Endothelial cell (in vitro differentiated cells): ENCODE results near the gene TRIO. TPM values are rescaled to one million over a fixed set of nuclear protein-coding genes. Genes with fewer than 3 reads are reported as not detected.

Experiments used
- DNase-seq: peaks from one replicate; pipeline ENCODE4 v3.0.0; 2021; ENCODE audit warnings: low spot score
- H3K27ac Mint-ChIP-seq: one replicate; pipeline ENCODE4 v1.8.0; 2021; ENCODE audit warnings: mixed read lengths, inconsistent platforms; ENCODE audit not compliant: unreplicated experiment
- H3K27me3 Mint-ChIP-seq: one replicate; pipeline ENCODE4 v1.8.0; 2021; ENCODE audit warnings: mild to moderate bottlenecking, moderate library complexity, mixed read lengths, inconsistent platforms; ENCODE audit not compliant: unreplicated experiment
- H3K36me3 Mint-ChIP-seq: one replicate; pipeline ENCODE4 v1.8.0; 2021; ENCODE audit warnings: mild to moderate bottlenecking, low read depth, mixed read lengths, inconsistent platforms; ENCODE audit not compliant: unreplicated experiment
- H3K4me1 Mint-ChIP-seq: one replicate; pipeline ENCODE4 v1.8.0; 2021; ENCODE audit warnings: mild to moderate bottlenecking, mixed read lengths, inconsistent platforms; ENCODE audit not compliant: unreplicated experiment
- H3K4me3 Mint-ChIP-seq: one replicate; pipeline ENCODE4 v1.8.0; 2021; ENCODE audit warnings: mild to moderate bottlenecking, mixed read lengths, inconsistent platforms; ENCODE audit not compliant: unreplicated experiment
- H3K9me3 Mint-ChIP-seq: one replicate; pipeline ENCODE4 v1.8.0; 2021; ENCODE audit warnings: mixed read lengths, inconsistent platforms; ENCODE audit not compliant: unreplicated experiment
- CTCF ChIP-seq: fragments of 200-600 bp; sonication (generic); IDR thresholded peaks from one replicate; pipeline ENCODE4 v1.5.0; 2021; ENCODE audit warnings: antibody characterized with exemption; ENCODE audit not compliant: unreplicated experiment
- total RNA-seq: library from RNA; stranded (reverse); fragmentation: NEBNext Ultra II Directional; extraction: Animal tissue kit (Norgen Biotek cat#: 25700); gene quantifications from one replicate; pipeline ENCODE4 v1.2.1, GENCODE V29; 2021; ENCODE audit not compliant: unreplicated experiment

TRIO gene
- total RNA-seq, 1 donor from 2014 or later: 229 TPM

DNA sequence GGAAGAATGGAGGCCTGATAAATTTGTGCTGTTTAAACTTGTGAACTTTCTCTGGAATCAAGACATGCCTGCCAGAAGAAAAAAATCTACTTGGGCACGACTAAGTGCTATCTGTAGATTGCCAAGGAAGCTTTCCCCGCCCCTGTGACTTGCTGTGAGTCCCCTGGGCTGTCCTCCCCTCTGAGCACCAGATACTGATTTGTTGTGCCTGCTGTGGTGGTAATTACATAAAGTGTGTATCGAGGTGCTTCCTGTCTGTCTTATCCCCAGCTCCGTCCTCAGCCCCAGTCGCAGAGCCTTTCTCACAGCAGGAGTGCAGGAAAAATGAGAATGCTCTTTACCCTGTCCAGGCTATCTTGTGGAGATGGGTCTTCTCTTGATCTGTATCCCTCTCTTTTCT lies 53.9 kb downstream of the TRIO start:
- no peak overlapping the region for H3K4me3 Mint-ChIP-seq
- no peak for TF ChIP-seq CTCF
- H3K4me1 Mint-ChIP-seq: peaks cover 33% of the 10 kb centered on the region
- H3K36me3 Mint-ChIP-seq: no peaks in the 10 kb centered on the region
- no peak for DNase-seq
- H3K27me3 Mint-ChIP-seq: peaks cover 6% of the 10 kb centered on the region
- no peaks in the 10 kb centered on the region for H3K9me3 Mint-ChIP-seq
- H3K27ac Mint-ChIP-seq: peak overlapping the region; percentile 44

GRCh38 chr5:14199902-14200301 lies 56.8 kb downstream of the TRIO start:
- Mint-ChIP-seq H3K27ac (peak overlapping the region; percentile 24), H3K4me3 (no peak overlapping the region), H3K36me3 (no peaks in the 10 kb centered on the region), H3K4me1 (peaks cover 56% of the 10 kb centered on the region), H3K9me3 (no peaks in the 10 kb centered on the region), H3K27me3 (peaks cover 6% of the 10 kb centered on the region)
- no peak for DNase-seq
- TF ChIP-seq CTCF: no peak

GRCh38 chr5:14200312-14200990 lies 57.3 kb downstream of the TRIO start:
- Mint-ChIP-seq H3K4me1 (peaks cover 54% of the 10 kb centered on the region), H3K36me3 (no peaks in the 10 kb centered on the region), H3K4me3 (no peak overlapping the region), H3K27me3 (peaks cover 6% of the 10 kb centered on the region), H3K27ac (peak overlapping the region; percentile 24), H3K9me3 (no peaks in the 10 kb centered on the region)
- DNase-seq: no peak
- no peak for TF ChIP-seq CTCF

- no peak for TF ChIP-seq CTCF
- Mint-ChIP-seq H3K4me3 (no peak overlapping the region), H3K4me1 (peaks cover 56% of the 10 kb centered on the region), H3K27me3 (peaks cover 6% of the 10 kb centered on the region), H3K36me3 (no peaks in the 10 kb centered on the region), H3K27ac (peak overlapping the region; percentile 88), H3K9me3 (no peaks in the 10 kb centered on the region)
- no peak for DNase-seq
Observed at GRCh38 chr5:14201325-14202045, 58.3 kb downstream of the TRIO start.

- no peak for TF ChIP-seq CTCF
- peak overlapping the region; percentile 84 for H3K27ac Mint-ChIP-seq
- H3K9me3 Mint-ChIP-seq: no peaks in the 10 kb centered on the region
- H3K36me3 Mint-ChIP-seq: no peaks in the 10 kb centered on the region
- no peak overlapping the region for H3K4me3 Mint-ChIP-seq
- H3K27me3 Mint-ChIP-seq: peaks cover 8% of the 10 kb centered on the region
- DNase-seq: no peak
- H3K4me1 Mint-ChIP-seq: peaks cover 49% of the 10 kb centered on the region
Observed at GRCh38 chr5:14202462-14202861, 59.3 kb downstream of the TRIO start.
